HG03469 (cell line): ENCODE data around the gene C1orf122.
"Not testable (repeated sequence)": the region's sequence is repeated elsewhere in the genome, so short reads cannot be mapped to it uniquely, and the experiment has no call there.

Experiments used
- ATAC-seq: cut with Tn5 transposase; IDR thresholded peaks from one replicate; pipeline ENCODE4 v1.9.1; 2021; ENCODE audit warnings: mild to moderate bottlenecking, moderate library complexity, moderate number of reproducible peaks; ENCODE audit not compliant: unreplicated experiment

C1orf122 gene

GRCh38 chr1:37807555-37808368 lies at the start of gene C1orf122, which contains the start of gene YRDC:
Gene C1orf122, plus strand, starts transcription at chr1:37807790. Its CDS starts 615 bp downstream, at chr1:37808405.
Gene YRDC, minus strand, starts transcription at chr1:37808208. Its CDS starts 28 bp downstream, at chr1:37808180.
- peak; percentile 61 for ATAC-seq

GRCh38 chr1:37759451-37759850 lies 48.1 kb upstream of the C1orf122 start:
- no peak for ATAC-seq

GRCh38 chr1:37761416-37762095 lies 46.0 kb upstream of the C1orf122 start:
- no peak for ATAC-seq

- no peak for ATAC-seq
Measured at GRCh38 chr1:37762516-37762915, 45.1 kb upstream of the C1orf122 start.

GRCh38 chr1:37763791-37764413 lies 43.7 kb upstream of the C1orf122 start:
- ATAC-seq, result no peak

GRCh38 chr1:37764414-37764825 lies 43.2 kb upstream of the C1orf122 start:
- ATAC-seq, result no peak

GRCh38 chr1:37764888-37765441 lies 42.6 kb upstream of the C1orf122 start, which contains the start of gene EPHA10:
Gene EPHA10, minus strand, starts transcription at chr1:37765120. Its CDS starts 54 bp downstream, at chr1:37765066.
- no peak for ATAC-seq

GRCh38 chr1:37765916-37766664 lies 41.5 kb upstream of the C1orf122 start:
- no peak for ATAC-seq

GRCh38 chr1:37767488-37767887 lies 40.1 kb upstream of the C1orf122 start:
- ATAC-seq, result no peak

- not testable (repeated sequence) for ATAC-seq
Measured at GRCh38 chr1:37771440-37771839, 36.1 kb upstream of the C1orf122 start.

GRCh38 chr1:37776946-37777516 lies 30.6 kb upstream of the C1orf122 start:
- no peak for ATAC-seq

- no peak for ATAC-seq
Measured at GRCh38 chr1:37778654-37779053, 28.9 kb upstream of the C1orf122 start.

GRCh38 chr1:37782491-37782890 lies 25.1 kb upstream of the C1orf122 start:
- ATAC-seq, result no peak

GRCh38 chr1:37792943-37793686 lies 14.5 kb upstream of the C1orf122 start:
- ATAC-seq, result no peak

GRCh38 chr1:37793773-37794371 lies 13.7 kb upstream of the C1orf122 start, which contains the start of gene MANEAL:
Gene MANEAL, plus strand, starts transcription at chr1:37793847. Its CDS starts 336 bp downstream, at chr1:37794183.
- peak; percentile 46 for ATAC-seq

- ATAC-seq, result peak; percentile 21
Measured at GRCh38 chr1:37794372-37795339, 12.9 kb upstream of the C1orf122 start.

- ATAC-seq, result no peak
Measured at GRCh38 chr1:37795340-37796125, 12.1 kb upstream of the C1orf122 start.
